DOHH2 (cell line): ENCODE measurements around the gene PDE4B.

ENCODE experiments used
- H3F3A ChIP-seq: fragments of 200-600 bp; sonication (generic), shearing (Covaris generic); 2 replicates; pipeline ENCODE4 v1.6.0; 2016; ENCODE audit warnings: antibody characterized with exemption, mild to moderate bottlenecking; ENCODE audit not compliant: control insufficient read depth, insufficient read depth
- H3K27ac ChIP-seq: fragments of 200-600 bp; sonication (generic); 2 replicates; pipeline ENCODE4 v1.5.1; 2014; ENCODE audit warnings: low read depth, mild to moderate bottlenecking, low read length, moderate library complexity
- H3K27me3 ChIP-seq: fragments of 200-600 bp; sonication (generic); 2 replicates; pipeline ENCODE4 v1.6.1; 2014; ENCODE audit warnings: mild to moderate bottlenecking, low read length, mixed read lengths; ENCODE audit not compliant: control insufficient read depth
- H3K36me3 ChIP-seq: fragments of 200-600 bp; sonication (generic); 2 replicates; pipeline ENCODE4 v1.6.1; 2014; ENCODE audit warnings: mild to moderate bottlenecking, low read length, moderate library complexity, mixed read lengths; ENCODE audit not compliant: control insufficient read depth
- H3K4me1 ChIP-seq: fragments of 200-600 bp; sonication (generic); 2 replicates; pipeline ENCODE4 v1.6.1; 2014; ENCODE audit warnings: mild to moderate bottlenecking, low read length, mixed read lengths; ENCODE audit not compliant: control insufficient read depth
- H3K4me2 ChIP-seq: fragments of 200-600 bp; sonication (generic); 2 replicates; pipeline ENCODE4 v1.6.0; 2014; ENCODE audit warnings: mild to moderate bottlenecking, low read length, moderate library complexity
- H3K4me3 ChIP-seq: fragments of 200-600 bp; sonication (generic); 2 replicates; pipeline ENCODE4 v1.5.1; 2014; ENCODE audit warnings: mild to moderate bottlenecking, low read length, mixed read lengths
- H3K79me2 ChIP-seq: fragments of 200-600 bp; sonication (generic); 2 replicates; pipeline ENCODE4 v1.6.1; 2014; ENCODE audit warnings: mild to moderate bottlenecking, low read length, mixed read lengths; ENCODE audit not compliant: control insufficient read depth
- H3K9me2 ChIP-seq: fragments of 200-600 bp; sonication (generic); replicated peaks from 2 replicates; pipeline ENCODE4 v1.6.1; 2014; ENCODE audit warnings: mild to moderate bottlenecking, low read length, mixed read lengths; ENCODE audit not compliant: control insufficient read depth
- H3K9me3 ChIP-seq: fragments of 200-600 bp; sonication (generic); 2 replicates; pipeline ENCODE4 v1.6.1; 2014; ENCODE audit warnings: antibody characterized with exemption, low read length, mixed read lengths; ENCODE audit not compliant: control insufficient read depth, insufficient read depth
- H4K20me1 ChIP-seq: fragments of 200-600 bp; sonication (generic); 2 replicates; pipeline ENCODE4 v1.6.0; 2014; ENCODE audit warnings: low read depth, mild to moderate bottlenecking, antibody characterized with exemption, low read length, moderate library complexity; ENCODE audit not compliant: control insufficient read depth, insufficient read depth
- EZH2phosphoT487 ChIP-seq: fragments of 200-600 bp; sonication (generic); IDR thresholded peaks from 2 replicates; pipeline ENCODE4 v1.6.1; 2017; ENCODE audit warnings: borderline replicate concordance, mild to moderate bottlenecking, antibody characterized with exemption, low read length, moderate library complexity, mixed read lengths
- TF ChIP-seq, protein P1 (sequence below): fragments of 200-600 bp; sonication (generic); IDR thresholded peaks from one replicate; pipeline ENCODE4 v1.5.1; 2014; ENCODE audit warnings: antibody characterized with exemption, mild to moderate bottlenecking, low read depth, low read length; ENCODE audit not compliant: poor library complexity, severe bottlenecking

The PDE4B gene

DNA sequence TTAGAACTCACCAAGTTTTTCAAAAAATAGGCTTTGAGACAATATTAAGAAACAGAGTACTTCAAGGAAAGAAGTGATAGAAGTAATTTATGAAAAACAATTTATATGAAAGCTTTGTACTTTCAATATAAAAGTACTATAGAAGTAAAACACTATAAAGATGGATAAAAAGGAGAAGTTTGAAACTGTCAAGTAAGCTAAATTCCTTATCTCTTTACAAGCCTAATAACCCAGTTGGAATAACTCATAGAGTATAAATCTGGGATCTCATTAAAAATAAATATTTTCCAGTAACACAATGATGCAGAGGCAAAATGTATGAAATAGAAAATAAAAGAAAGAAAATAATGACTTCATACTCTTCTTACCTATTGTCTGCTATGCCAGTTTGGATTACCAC is 232.5 kb downstream of the PDE4B start:
- Histone ChIP-seq H3K4me1 (no peaks in the 10 kb centered on the region), H3K9me3 (peaks cover 3% of the 10 kb centered on the region; the same call in 1 of the 2 replicates), H3K79me2 (no peaks in the 10 kb centered on the region), H3K9me2 (no peaks in the 10 kb centered on the region), H3K36me3 (no peaks in the 10 kb centered on the region), H3K4me2 (no peak overlapping the region), H3K27ac (no peak overlapping the region), H4K20me1 (no peaks in the 10 kb centered on the region), H3K27me3 (no peaks in the 10 kb centered on the region), H3K4me3 (no peak overlapping the region), H3F3A (no peaks in the 10 kb centered on the region)
- TF ChIP-seq EZH2phosphoT487 = no peak

DNA sequence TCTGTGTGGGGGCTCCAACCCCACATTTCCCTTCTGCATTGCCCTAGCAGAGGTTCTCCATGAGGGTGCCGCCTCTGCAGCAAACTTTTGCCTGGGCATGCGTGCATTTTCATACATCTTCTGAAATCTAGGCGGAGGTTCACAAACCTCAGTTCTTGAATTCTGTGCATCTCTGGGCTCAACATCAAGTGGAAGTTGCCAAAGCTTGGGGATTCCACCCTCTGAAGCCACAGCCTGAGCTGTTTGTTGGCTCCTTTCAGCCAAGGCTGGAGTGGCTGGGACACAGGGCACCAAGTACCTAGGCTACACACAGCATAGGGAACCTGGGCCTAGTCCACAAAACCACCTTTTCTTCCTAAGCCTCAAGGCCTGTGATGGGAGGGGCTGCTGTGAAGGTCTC is 235.3 kb downstream of the PDE4B start:
- H3F3A ChIP-seq = no peaks in the 10 kb centered on the region
- H3K4me3 ChIP-seq = no peak overlapping the region
- TF ChIP-seq EZH2phosphoT487 = no peak
- TF ChIP-seq, protein P1, sequence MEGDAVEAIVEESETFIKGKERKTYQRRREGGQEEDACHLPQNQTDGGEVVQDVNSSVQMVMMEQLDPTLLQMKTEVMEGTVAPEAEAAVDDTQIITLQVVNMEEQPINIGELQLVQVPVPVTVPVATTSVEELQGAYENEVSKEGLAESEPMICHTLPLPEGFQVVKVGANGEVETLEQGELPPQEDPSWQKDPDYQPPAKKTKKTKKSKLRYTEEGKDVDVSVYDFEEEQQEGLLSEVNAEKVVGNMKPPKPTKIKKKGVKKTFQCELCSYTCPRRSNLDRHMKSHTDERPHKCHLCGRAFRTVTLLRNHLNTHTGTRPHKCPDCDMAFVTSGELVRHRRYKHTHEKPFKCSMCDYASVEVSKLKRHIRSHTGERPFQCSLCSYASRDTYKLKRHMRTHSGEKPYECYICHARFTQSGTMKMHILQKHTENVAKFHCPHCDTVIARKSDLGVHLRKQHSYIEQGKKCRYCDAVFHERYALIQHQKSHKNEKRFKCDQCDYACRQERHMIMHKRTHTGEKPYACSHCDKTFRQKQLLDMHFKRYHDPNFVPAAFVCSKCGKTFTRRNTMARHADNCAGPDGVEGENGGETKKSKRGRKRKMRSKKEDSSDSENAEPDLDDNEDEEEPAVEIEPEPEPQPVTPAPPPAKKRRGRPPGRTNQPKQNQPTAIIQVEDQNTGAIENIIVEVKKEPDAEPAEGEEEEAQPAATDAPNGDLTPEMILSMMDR = no peak
- H3K79me2 ChIP-seq = no peaks in the 10 kb centered on the region
- peaks cover 4% of the 10 kb centered on the region; the same call in 1 of the 2 replicates for H3K9me3 ChIP-seq
- no peaks in the 10 kb centered on the region for H4K20me1 ChIP-seq
- no peak overlapping the region for H3K27ac ChIP-seq
- H3K27me3 ChIP-seq = no peaks in the 10 kb centered on the region
- H3K4me2 ChIP-seq = no peak overlapping the region
- H3K9me2 ChIP-seq = no peaks in the 10 kb centered on the region
- no peaks in the 10 kb centered on the region for H3K4me1 ChIP-seq
- H3K36me3 ChIP-seq = no peaks in the 10 kb centered on the region

DNA sequence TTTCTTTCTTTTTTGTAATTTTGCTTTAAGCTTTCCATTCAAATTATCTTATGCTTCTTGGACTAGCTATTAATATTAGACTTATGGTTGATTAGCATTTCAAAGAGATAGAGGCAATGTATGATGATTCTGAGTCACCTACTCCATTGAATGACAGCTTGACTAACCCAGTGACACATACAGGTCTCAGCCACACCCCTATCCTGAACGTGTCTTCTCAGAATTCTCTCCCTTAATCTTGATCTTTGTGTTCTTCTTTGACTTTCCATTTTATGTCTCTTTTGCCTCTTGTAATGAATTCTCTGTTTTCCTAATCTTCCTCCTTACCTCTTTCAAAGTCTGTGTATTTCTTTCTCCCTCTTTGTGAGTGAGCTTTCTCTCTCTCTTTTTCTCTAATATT is 241.1 kb downstream of the PDE4B start:
- Histone ChIP-seq H3K4me3 (no peak overlapping the region), H3F3A (no peaks in the 10 kb centered on the region), H3K36me3 (no peaks in the 10 kb centered on the region), H3K9me3 (peaks cover 4% of the 10 kb centered on the region; the same call in 1 of the 2 replicates), H3K4me1 (no peaks in the 10 kb centered on the region), H3K79me2 (no peaks in the 10 kb centered on the region), H3K27ac (no peak overlapping the region), H4K20me1 (no peaks in the 10 kb centered on the region), H3K4me2 (no peak overlapping the region), H3K9me2 (no peaks in the 10 kb centered on the region), H3K27me3 (no peaks in the 10 kb centered on the region)
- TF ChIP-seq, protein P1 = no peak
- TF ChIP-seq EZH2phosphoT487 = no peak

DNA sequence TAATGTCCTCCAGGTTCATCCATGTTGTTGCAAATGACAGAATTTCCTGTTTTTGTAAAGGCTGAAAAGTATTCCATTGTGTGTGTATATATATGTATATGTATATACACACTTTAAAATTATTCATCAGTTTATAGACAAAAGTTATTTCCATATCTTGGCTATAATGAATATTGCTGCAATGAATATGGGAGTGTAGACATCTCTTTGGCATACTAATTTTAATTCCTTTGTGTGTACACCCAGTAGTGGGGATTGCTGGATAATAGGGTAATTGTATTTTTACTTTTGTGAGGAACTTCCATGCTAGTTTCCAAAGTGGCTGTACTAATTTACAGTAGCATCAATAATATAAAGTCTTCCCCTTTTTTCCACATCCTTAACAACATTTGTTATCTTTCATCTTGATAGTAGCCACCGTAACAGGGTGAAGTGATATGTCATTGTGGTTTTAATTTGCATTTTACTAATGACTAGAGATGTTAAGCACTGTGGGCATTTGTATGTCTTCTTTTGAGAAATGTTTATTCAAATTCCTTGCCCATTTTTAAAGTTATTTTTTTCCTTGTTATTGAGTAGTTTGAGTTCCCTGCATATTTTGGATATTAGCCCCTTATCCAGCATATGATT is 243.0 kb downstream of the PDE4B start:
- no peaks in the 10 kb centered on the region for H3K27me3 ChIP-seq
- H3K4me3 ChIP-seq = no peak overlapping the region
- H3K27ac ChIP-seq = no peak overlapping the region
- H3F3A ChIP-seq = no peaks in the 10 kb centered on the region
- no peak overlapping the region for H3K4me2 ChIP-seq
- no peaks in the 10 kb centered on the region for H3K36me3 ChIP-seq
- H3K9me3 ChIP-seq = no peaks in the 10 kb centered on the region
- TF ChIP-seq, protein P1 = no peak
- TF ChIP-seq EZH2phosphoT487 = no peak
- H3K79me2 ChIP-seq = no peaks in the 10 kb centered on the region
- H4K20me1 ChIP-seq = no peaks in the 10 kb centered on the region
- no peaks in the 10 kb centered on the region for H3K4me1 ChIP-seq
- no peaks in the 10 kb centered on the region for H3K9me2 ChIP-seq
